CD4-positive, CD25-positive, alpha-beta regulatory T cell (primary cell): ENCODE results near the gene TIMP1. TPM values are rescaled to one million over a fixed set of nuclear protein-coding genes. Genes with fewer than 3 reads are reported as not detected.

Experiments used
- ATAC-seq, 2 donors: fragments of 150-1000 bp; cut with Tn5 transposase; one replicate each; pipeline ENCODE4 v1.10.0; 2021; ENCODE audit warnings: low read depth in 2 of 2, moderate number of reproducible peaks in 2 of 2, moderate library complexity in 1 of 2
- DNase-seq, 3 donors: peaks; one replicate each; pipeline versions ENCODE4 v3.0.0 to v3.0.0-alpha.2; 2012 to 2022; ENCODE audit warnings: mixed read lengths in 1 of 3
- H3K27ac ChIP-seq: one replicate; pipeline ENCODE4 v1.7.0; 2013; ENCODE audit warnings: mild to moderate bottlenecking, low read length; ENCODE audit not compliant: insufficient read depth, poor library complexity, severe bottlenecking
- H3K27me3 ChIP-seq: one replicate; pipeline ENCODE4 v1.7.0; 2013; ENCODE audit warnings: low read length; ENCODE audit not compliant: control insufficient read depth, insufficient read depth
- H3K36me3 ChIP-seq: one replicate; pipeline ENCODE4 v1.7.0; 2013; ENCODE audit warnings: mild to moderate bottlenecking, low read length, moderate library complexity; ENCODE audit not compliant: control insufficient read depth, insufficient read depth
- H3K4me1 ChIP-seq: 2 replicates; pipeline ENCODE4 v1.7.0; 2013; ENCODE audit warnings: mild to moderate bottlenecking, low read length; ENCODE audit not compliant: insufficient read depth, control insufficient read depth, poor library complexity, severe bottlenecking
- H3K4me3 ChIP-seq: one replicate; pipeline ENCODE4 v1.7.0; 2013; ENCODE audit warnings: low read depth, mild to moderate bottlenecking, low read length, moderate library complexity
- H3K9me3 ChIP-seq, 2 experiments: 1 replicate in 1 of 2; 2 replicates in 1 of 2; pipeline ENCODE4 v1.7.0; 2013; ENCODE audit warnings: low read length in 2 of 2, mild to moderate bottlenecking in 1 of 2, moderate library complexity in 1 of 2; ENCODE audit not compliant: control insufficient read depth in 2 of 2
- H3K27ac Mint-ChIP-seq, 3 donors: one replicate each; pipeline ENCODE4 v1.8.0; 2020 to 2022; ENCODE audit warnings: mild to moderate bottlenecking in 3 of 3, mixed read lengths in 3 of 3, moderate library complexity in 2 of 3
- H3K27me3 Mint-ChIP-seq: one replicate; pipeline ENCODE4 v1.8.0; 2022; ENCODE audit warnings: mild to moderate bottlenecking, mixed read lengths
- H3K36me3 Mint-ChIP-seq: one replicate; pipeline ENCODE4 v1.8.0; 2020; ENCODE audit warnings: mixed read lengths
- H3K4me1 Mint-ChIP-seq, 4 donors: one replicate each; pipeline ENCODE4 v1.8.0; 2020 to 2022; ENCODE audit warnings: mixed read lengths in 4 of 4, mild to moderate bottlenecking in 1 of 4
- H3K4me3 Mint-ChIP-seq, 4 donors: one replicate each; pipeline ENCODE4 v1.8.0; 2020 to 2022; ENCODE audit warnings: mild to moderate bottlenecking in 4 of 4, mixed read lengths in 4 of 4, moderate library complexity in 3 of 4
- H3K9me3 Mint-ChIP-seq, 7 donors: one replicate each; pipeline ENCODE4 v1.8.0; 2020 to 2022; ENCODE audit warnings: mixed read lengths in 7 of 7, mild to moderate bottlenecking in 3 of 7, moderate library complexity in 2 of 7
- polyA plus RNA-seq, 4 donors: library from polyadenylated mRNA; unstranded; fragments of 300-500 nt; fragmentation: Illumina TruSeq; gene quantifications; one replicate each; pipeline ENCODE4 v1.2.3, GENCODE V29; 2021
- total RNA-seq: library from RNA; stranded (reverse); gene quantifications from one replicate; pipeline ENCODE4 v1.2.3, GENCODE V29; 2022

TIMP1 gene
- total and polyA plus RNA-seq, 5 donors from 2014 or later, result 31.8 to 133 (median 100) TPM

DNA sequence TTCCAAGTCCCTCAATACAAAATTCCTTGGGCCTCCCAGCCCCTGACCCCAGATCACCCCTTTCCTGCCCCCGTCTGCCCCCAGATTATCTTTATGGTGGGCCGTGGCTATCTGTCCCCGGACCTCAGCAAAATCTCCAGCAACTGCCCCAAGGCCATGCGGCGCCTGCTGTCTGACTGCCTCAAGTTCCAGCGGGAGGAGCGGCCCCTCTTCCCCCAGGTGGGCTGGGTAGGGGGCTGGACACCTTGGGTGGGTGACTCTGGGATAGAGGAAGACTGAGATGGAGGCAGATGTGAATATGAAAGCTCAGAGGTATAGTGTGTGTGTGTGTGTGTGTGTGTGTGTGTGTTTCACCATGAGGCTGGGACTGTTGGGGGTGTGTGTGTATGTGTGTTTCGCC is 11.4 kb upstream of the TIMP1 start:
- H3K4me1 ChIP-seq, result no peaks in the 10 kb centered on the region
- peak overlapping the region in 1 of 3 donors; percentile 59 for H3K27ac Mint-ChIP-seq
- peaks cover 5% of the 10 kb centered on the region for H3K27me3 Mint-ChIP-seq
- H3K36me3 ChIP-seq, result peaks cover 20% of the 10 kb centered on the region
- H3K27me3 ChIP-seq, result no peaks in the 10 kb centered on the region
- H3K4me1 Mint-ChIP-seq, result peaks cover 0 to 18% (median 3%) of the 10 kb centered on the region in 4 donors
- no peaks in the 10 kb centered on the region for H3K9me3 ChIP-seq
- peaks cover 0 to 1% (median 0%) of the 10 kb centered on the region in 7 donors for H3K9me3 Mint-ChIP-seq
- ATAC-seq (no peak), DNase-seq (no peak)
- H3K4me3 ChIP-seq, result no peak overlapping the region
- peaks cover 22% of the 10 kb centered on the region for H3K36me3 Mint-ChIP-seq
- H3K4me3 Mint-ChIP-seq, result no peak overlapping the region
- no peak overlapping the region for H3K27ac ChIP-seq

DNA sequence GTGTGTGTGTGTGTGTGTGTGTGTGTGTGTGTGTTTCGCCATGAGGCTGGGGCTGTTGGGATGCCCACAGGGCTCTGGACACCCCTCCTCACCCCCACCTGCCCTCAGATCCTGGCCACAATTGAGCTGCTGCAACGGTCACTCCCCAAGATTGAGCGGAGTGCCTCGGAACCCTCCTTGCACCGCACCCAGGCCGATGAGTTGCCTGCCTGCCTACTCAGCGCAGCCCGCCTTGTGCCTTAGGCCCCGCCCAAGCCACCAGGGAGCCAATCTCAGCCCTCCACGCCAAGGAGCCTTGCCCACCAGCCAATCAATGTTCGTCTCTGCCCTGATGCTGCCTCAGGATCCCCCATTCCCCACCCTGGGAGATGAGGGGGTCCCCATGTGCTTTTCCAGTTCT is 11.0 kb upstream of the TIMP1 start:
- H3K9me3 ChIP-seq, result no peaks in the 10 kb centered on the region
- H3K4me3 Mint-ChIP-seq, result no peak overlapping the region
- no peak overlapping the region for H3K27ac Mint-ChIP-seq
- no peak overlapping the region for H3K27ac ChIP-seq
- H3K4me1 ChIP-seq, result no peaks in the 10 kb centered on the region
- H3K4me3 ChIP-seq, result no peak overlapping the region
- H3K36me3 Mint-ChIP-seq, result peaks cover 22% of the 10 kb centered on the region
- no peak for ATAC-seq
- H3K27me3 Mint-ChIP-seq, result peaks cover 5% of the 10 kb centered on the region
- peaks cover 0 to 1% (median 0%) of the 10 kb centered on the region in 7 donors for H3K9me3 Mint-ChIP-seq
- H3K4me1 Mint-ChIP-seq, result peaks cover 0 to 18% (median 3%) of the 10 kb centered on the region in 4 donors
- H3K27me3 ChIP-seq, result no peaks in the 10 kb centered on the region
- no peak for DNase-seq
- H3K36me3 ChIP-seq, result peaks cover 20% of the 10 kb centered on the region

DNA sequence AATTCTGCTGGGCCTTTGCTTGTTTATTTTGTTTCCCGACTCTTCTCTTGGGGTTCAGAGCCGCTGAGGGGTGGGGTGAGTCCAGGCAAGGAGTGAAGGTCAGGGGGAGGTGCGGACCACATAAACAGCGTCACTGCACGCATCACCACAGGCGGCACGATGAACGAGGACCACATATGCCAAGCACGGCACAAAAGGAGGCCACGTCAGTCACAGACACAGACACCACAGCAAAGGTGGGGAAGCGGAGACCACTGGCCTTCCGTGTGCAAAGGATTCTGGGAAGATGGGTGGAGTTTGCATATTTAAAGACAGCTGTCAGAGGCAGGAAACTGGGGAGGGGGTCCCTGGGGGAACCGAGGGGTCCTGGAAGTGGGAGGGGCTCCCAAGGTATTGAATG is 10.3 kb upstream of the TIMP1 start:
- peaks cover 0 to 17% (median 3%) of the 10 kb centered on the region in 4 donors for H3K4me1 Mint-ChIP-seq
- peak overlapping the region in 1 of 3 donors; percentile 47 for H3K27ac Mint-ChIP-seq
- Histone ChIP-seq H3K4me1 (no peaks in the 10 kb centered on the region), H3K4me3 (no peak overlapping the region), H3K9me3 (no peaks in the 10 kb centered on the region), H3K27me3 (no peaks in the 10 kb centered on the region), H3K27ac (no peak overlapping the region), H3K36me3 (peaks cover 17% of the 10 kb centered on the region)
- H3K27me3 Mint-ChIP-seq, result peaks cover 5% of the 10 kb centered on the region
- peaks cover 0 to 1% (median 0%) of the 10 kb centered on the region in 7 donors for H3K9me3 Mint-ChIP-seq
- H3K36me3 Mint-ChIP-seq, result peaks cover 22% of the 10 kb centered on the region
- no peak overlapping the region for H3K4me3 Mint-ChIP-seq
- DNase-seq, result no peak
- ATAC-seq, result no peak

DNA sequence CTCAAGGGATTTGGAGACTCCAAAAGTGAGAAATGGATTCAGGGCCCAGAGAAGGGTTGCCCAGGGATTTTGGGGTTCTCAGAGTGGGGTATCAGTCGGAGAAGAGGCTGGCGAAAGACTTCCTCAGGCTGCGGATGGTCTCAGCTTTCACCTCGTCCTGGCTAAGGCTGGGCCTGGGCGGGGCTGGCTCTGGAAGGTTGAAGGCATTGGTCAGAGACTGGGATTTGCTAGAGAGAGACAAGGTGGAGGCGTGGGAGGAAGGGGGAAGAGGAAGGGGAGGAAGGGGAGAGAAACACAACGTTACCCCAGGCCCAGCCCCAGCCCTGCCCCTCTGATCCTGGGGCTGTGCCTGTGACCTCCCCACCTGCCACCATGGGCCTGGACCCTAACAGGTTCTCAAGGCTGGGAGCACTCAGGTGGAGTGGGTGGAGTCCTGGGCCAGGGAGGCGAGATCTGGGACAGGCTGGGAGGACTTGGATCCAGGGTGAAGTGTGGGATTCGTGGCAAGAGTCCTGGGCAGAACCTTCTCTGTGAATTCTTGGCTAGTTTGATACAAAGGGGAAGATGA is 9.4 kb upstream of the TIMP1 start:
- no peak overlapping the region for H3K4me3 Mint-ChIP-seq
- H3K36me3 Mint-ChIP-seq, result peaks cover 22% of the 10 kb centered on the region
- ATAC-seq, result peak in 1 of 2 donors; percentile 23
- peaks cover 5% of the 10 kb centered on the region for H3K27me3 Mint-ChIP-seq
- Histone ChIP-seq H3K4me1 (no peaks in the 10 kb centered on the region), H3K4me3 (no peak overlapping the region), H3K36me3 (peaks cover 9% of the 10 kb centered on the region), H3K9me3 (no peaks in the 10 kb centered on the region), H3K27ac (no peak overlapping the region), H3K27me3 (no peaks in the 10 kb centered on the region)
- DNase-seq, result no peak
- peak overlapping the region in 1 of 3 donors; percentile 89 for H3K27ac Mint-ChIP-seq
- peaks cover 0 to 1% (median 0%) of the 10 kb centered on the region in 7 donors for H3K9me3 Mint-ChIP-seq
- H3K4me1 Mint-ChIP-seq, result peaks cover 0 to 18% (median 1%) of the 10 kb centered on the region in 4 donors

GRCh38 chrX:47573341-47574075 is 8.7 kb upstream of the TIMP1 start:
- H3K27ac Mint-ChIP-seq, result peak overlapping the region in 1 of 3 donors; percentile 89
- H3K4me3 ChIP-seq, result no peak overlapping the region
- H3K4me1 Mint-ChIP-seq, result peaks cover 0 to 16% (median 4%) of the 10 kb centered on the region in 4 donors
- H3K36me3 Mint-ChIP-seq, result peaks cover 22% of the 10 kb centered on the region
- H3K27me3 ChIP-seq, result no peaks in the 10 kb centered on the region
- no peaks in the 10 kb centered on the region for H3K4me1 ChIP-seq
- DNase-seq, result no peak
- H3K4me3 Mint-ChIP-seq, result no peak overlapping the region
- peaks cover 0 to 4% (median 0%) of the 10 kb centered on the region in 7 donors for H3K9me3 Mint-ChIP-seq
- peak in 1 of 2 donors; percentile 11 for ATAC-seq
- H3K27me3 Mint-ChIP-seq, result peaks cover 5% of the 10 kb centered on the region
- peaks cover 4% of the 10 kb centered on the region for H3K36me3 ChIP-seq
- no peak overlapping the region for H3K27ac ChIP-seq
- no peaks in the 10 kb centered on the region for H3K9me3 ChIP-seq

- H3K9me3 Mint-ChIP-seq, result peaks cover 0 to 4% (median 0%) of the 10 kb centered on the region in 7 donors
- Histone ChIP-seq H3K4me3 (no peak overlapping the region), H3K4me1 (peaks cover 1% of the 10 kb centered on the region), H3K27me3 (no peaks in the 10 kb centered on the region), H3K36me3 (peaks cover 3% of the 10 kb centered on the region), H3K27ac (no peak overlapping the region), H3K9me3 (no peaks in the 10 kb centered on the region)
- H3K27me3 Mint-ChIP-seq, result peaks cover 5% of the 10 kb centered on the region
- H3K4me1 Mint-ChIP-seq, result peaks cover 0 to 14% (median 4%) of the 10 kb centered on the region in 4 donors
- ATAC-seq (peak in 1 of 2 donors; percentile 17), DNase-seq (no peak)
- H3K36me3 Mint-ChIP-seq, result peaks cover 20% of the 10 kb centered on the region
- no peak overlapping the region for H3K27ac Mint-ChIP-seq
- no peak overlapping the region for H3K4me3 Mint-ChIP-seq
Measured at GRCh38 chrX:47574076-47574546, 8.1 kb upstream of the TIMP1 start.

DNA sequence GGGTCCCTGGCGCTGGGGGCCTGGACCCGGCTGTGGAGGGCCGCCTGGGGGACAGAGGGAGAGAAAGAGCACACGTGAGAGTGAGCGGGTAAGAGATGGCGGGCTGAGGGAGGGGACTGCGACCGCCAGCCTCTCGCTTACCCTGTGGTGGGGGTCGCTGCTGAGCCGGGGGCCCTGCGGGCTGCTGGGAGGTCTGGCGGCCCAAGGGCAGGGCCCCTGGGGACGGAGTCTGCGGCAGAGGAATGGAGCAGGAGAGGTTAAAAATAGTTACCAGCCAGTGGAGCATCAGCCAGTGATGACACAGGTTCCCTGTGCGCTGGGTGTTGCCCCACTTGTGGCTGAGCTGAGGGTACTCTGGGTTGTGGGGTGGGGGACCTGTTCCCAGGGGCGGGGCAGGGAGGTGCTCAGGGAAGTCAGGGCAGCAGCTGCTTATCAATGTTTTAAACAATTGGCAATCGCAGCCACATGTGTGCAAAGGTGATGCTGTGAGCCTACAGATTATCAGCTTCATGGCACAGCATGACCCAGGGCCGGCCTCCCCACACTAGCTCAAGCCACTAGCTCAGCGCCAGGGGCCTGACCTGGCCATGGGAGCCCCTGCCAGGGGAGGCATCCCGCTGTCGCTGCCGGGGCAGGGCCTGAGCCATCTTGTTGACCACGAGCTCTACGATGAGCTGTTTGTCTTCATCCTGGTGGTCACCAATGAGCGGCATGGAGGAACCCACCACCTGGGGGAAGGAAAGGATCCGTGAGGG is 7.5 kb upstream of the TIMP1 start:
- Histone ChIP-seq H3K27me3 (no peaks in the 10 kb centered on the region), H3K36me3 (peaks cover 3% of the 10 kb centered on the region), H3K4me3 (no peak overlapping the region), H3K9me3 (no peaks in the 10 kb centered on the region), H3K4me1 (peaks cover 3% of the 10 kb centered on the region), H3K27ac (no peak overlapping the region)
- Mint-ChIP-seq H3K4me1 (peaks cover 0 to 15% (median 6%) of the 10 kb centered on the region in 4 donors), H3K4me3 (no peak overlapping the region), H3K9me3 (peaks cover 0 to 4% (median 0%) of the 10 kb centered on the region in 7 donors), H3K27me3 (peaks cover 5% of the 10 kb centered on the region), H3K27ac (no peak overlapping the region), H3K36me3 (peaks cover 16% of the 10 kb centered on the region)
- ATAC-seq (no peak), DNase-seq (no peak)
